GM10266 (cell line): ENCODE results near the gene CCDC141.

ENCODE experiments used
- DNase-seq: peaks from one replicate; pipeline ENCODE4 v3.0.0; 2012; ENCODE audit errors: extremely low spot score
- CTCF ChIP-seq: IDR thresholded peaks from 2 replicates; pipeline ENCODE4 v1.5.1; 2012; ENCODE audit warnings: mild to moderate bottlenecking, low read depth; ENCODE audit not compliant: control insufficient read depth, insufficient read depth; ENCODE audit errors: missing control alignments

The CCDC141 gene

GRCh38 chr2:178871536-178871935 is 178.4 kb downstream of the CCDC141 start:
- no peak for TF ChIP-seq CTCF
- no peak for DNase-seq

- TF ChIP-seq CTCF = no peak
- no peak for DNase-seq
Observed at GRCh38 chr2:178870703-178871102, 179.2 kb downstream of the CCDC141 start.

GRCh38 chr2:178865999-178866398 is 183.9 kb downstream of the CCDC141 start:
- no peak for DNase-seq
- no peak for TF ChIP-seq CTCF

- TF ChIP-seq CTCF = no peak
- DNase-seq = no peak
Observed at GRCh38 chr2:178865146-178865936, 184.6 kb downstream of the CCDC141 start.

- no peak for TF ChIP-seq CTCF
- no peak for DNase-seq
Observed at GRCh38 chr2:178863856-178864620, 185.9 kb downstream of the CCDC141 start.

GRCh38 chr2:178863130-178863855 is 186.6 kb downstream of the CCDC141 start:
- no peak for TF ChIP-seq CTCF

GRCh38 chr2:178860551-178860950 is 189.4 kb downstream of the CCDC141 start:
- DNase-seq = no peak
- no peak for TF ChIP-seq CTCF

More at GRCh38 chr2:178863130-178863855, 186.6 kb downstream of the CCDC141 start:
- DNase-seq = no peak
